H9 (cell line): ENCODE data around the gene PYGB. TPM values are rescaled to one million over a fixed set of nuclear protein-coding genes. Genes with fewer than 3 reads are reported as not detected.

Experiments used
- DNase-seq: peaks from one replicate; pipeline ENCODE4 v3.0.0-alpha.2; 2017
- H2AFZ ChIP-seq: one replicate; pipeline ENCODE4 v1.6.1; 2013; ENCODE audit warnings: mild to moderate bottlenecking, low read length, control low read depth, moderate library complexity
- H2AK5ac ChIP-seq: 2 replicates; pipeline ENCODE4 v1.6.1; 2013; ENCODE audit warnings: low read length, control low read depth, mixed read lengths; ENCODE audit not compliant: insufficient read length
- H2BK120ac ChIP-seq: one replicate; pipeline ENCODE4 v1.6.1; 2013; ENCODE audit warnings: low read depth, mild to moderate bottlenecking, low read length, control low read depth, inconsistent platforms; ENCODE audit not compliant: poor library complexity, severe bottlenecking
- H2BK12ac ChIP-seq: 2 replicates; pipeline ENCODE4 v1.6.1; 2013; ENCODE audit warnings: low read length, control low read depth, mixed read lengths, low read depth; ENCODE audit not compliant: insufficient read length
- H2BK15ac ChIP-seq: 2 replicates; pipeline ENCODE4 v1.6.1; 2013; ENCODE audit warnings: low read depth, low read length, control low read depth
- H2BK20ac ChIP-seq: one replicate; pipeline ENCODE4 v1.6.1; 2013; ENCODE audit warnings: low read depth, mild to moderate bottlenecking, low read length, control low read depth, inconsistent platforms; ENCODE audit not compliant: poor library complexity, severe bottlenecking
- H2BK5ac ChIP-seq: 2 replicates; pipeline ENCODE4 v1.6.1; 2013; ENCODE audit warnings: low read length, control low read depth, mixed read lengths; ENCODE audit not compliant: insufficient read length
- H3K14ac ChIP-seq: 2 replicates; pipeline ENCODE4 v1.6.1; 2013; ENCODE audit warnings: low read length, control low read depth; ENCODE audit not compliant: insufficient read depth
- H3K18ac ChIP-seq: 2 replicates; pipeline ENCODE4 v1.6.1; 2013; ENCODE audit warnings: low read depth, mild to moderate bottlenecking, mixed read lengths, low read length, control low read depth; ENCODE audit not compliant: insufficient read length
- H3K23ac ChIP-seq: 2 replicates; pipeline ENCODE4 v1.6.1; 2013; ENCODE audit warnings: low read length, control low read depth, mixed read lengths, low read depth; ENCODE audit not compliant: insufficient read length
- H3K23me2 ChIP-seq: 2 replicates; pipeline ENCODE4 v1.6.1; 2013; ENCODE audit warnings: low read depth, mild to moderate bottlenecking, mixed read lengths, low read length, control low read depth; ENCODE audit not compliant: insufficient read length, poor library complexity, severe bottlenecking
- H3K27ac ChIP-seq: 2 replicates; pipeline ENCODE4 v1.5.1; 2013; ENCODE audit warnings: low read length, control low read depth, mixed read lengths, low read depth; ENCODE audit not compliant: insufficient read length
- H3K27me3 ChIP-seq: 2 replicates; pipeline ENCODE4 v1.6.1; 2013; ENCODE audit warnings: low read length, control low read depth, inconsistent platforms; ENCODE audit not compliant: insufficient read depth
- H3K4ac ChIP-seq: 2 replicates; pipeline ENCODE4 v1.6.1; 2013; ENCODE audit warnings: low read depth, mild to moderate bottlenecking, control low read depth, inconsistent platforms, low read length, moderate library complexity
- H3K4me1 ChIP-seq: 2 replicates; pipeline ENCODE4 v1.6.1; 2013; ENCODE audit warnings: low read length, control low read depth, inconsistent platforms; ENCODE audit not compliant: insufficient read depth
- H3K4me2 ChIP-seq: 2 replicates; pipeline ENCODE4 v1.6.1; 2013; ENCODE audit warnings: low read length, control low read depth, mixed read lengths; ENCODE audit not compliant: insufficient read length, insufficient read depth
- H3K56ac ChIP-seq: 2 replicates; pipeline ENCODE4 v1.6.1; 2013; ENCODE audit warnings: low read depth, mild to moderate bottlenecking, mixed read lengths, low read length, control low read depth; ENCODE audit not compliant: insufficient read length
- H3K79me1 ChIP-seq: 2 replicates; pipeline ENCODE4 v1.6.1; 2013; ENCODE audit warnings: low read depth, mild to moderate bottlenecking, moderate library complexity, low read length, control low read depth, inconsistent platforms; ENCODE audit not compliant: insufficient read depth, poor library complexity, severe bottlenecking
- H3K79me2 ChIP-seq: 2 replicates; pipeline ENCODE4 v1.6.1; 2013; ENCODE audit warnings: low read length, control low read depth, inconsistent platforms; ENCODE audit not compliant: insufficient read depth
- H3K9ac ChIP-seq: 2 replicates; pipeline ENCODE4 v1.6.1; 2013; ENCODE audit warnings: low read length, control low read depth, mixed read lengths; ENCODE audit not compliant: insufficient read length; ENCODE audit errors: extremely low read depth
- H3K9me3 ChIP-seq: one replicate; pipeline ENCODE4 v1.6.1; 2013; ENCODE audit warnings: low read depth, low read length, inconsistent platforms; ENCODE audit not compliant: control insufficient read depth
- H3T11ph ChIP-seq: one replicate; pipeline ENCODE4 v1.6.1; 2013; ENCODE audit warnings: mild to moderate bottlenecking, low read length, control low read depth, inconsistent platforms
- H4K20me1 ChIP-seq: one replicate; pipeline ENCODE4 v1.6.1; 2013; ENCODE audit not compliant: control insufficient read depth, insufficient read length, insufficient read depth
- H4K5ac ChIP-seq: 2 replicates; pipeline ENCODE4 v1.6.1; 2013; ENCODE audit warnings: low read depth, mild to moderate bottlenecking, mixed read lengths, low read length, control low read depth; ENCODE audit not compliant: insufficient read length
- H4K8ac ChIP-seq: replicated peaks from 2 replicates; pipeline ENCODE4 v1.6.1; 2013; ENCODE audit warnings: low read length, control low read depth, mixed read lengths, low read depth; ENCODE audit not compliant: insufficient read length
- H4K91ac ChIP-seq: 2 replicates; pipeline ENCODE4 v1.6.1; 2013; ENCODE audit warnings: low read depth, mild to moderate bottlenecking, moderate library complexity, mixed read lengths, low read length, control low read depth; ENCODE audit not compliant: insufficient read length
- H3K27ac Mint-ChIP-seq, 3 experiments: 2 replicates in 2 of 3; 3 replicates in 1 of 3; pipeline ENCODE4 v1.8.0; 2020 to 2021; ENCODE audit warnings: mixed read lengths in 3 of 3, mild to moderate bottlenecking in 1 of 3, moderate library complexity in 1 of 3
- H3K27me3 Mint-ChIP-seq: 2 replicates; pipeline ENCODE4 v1.8.0; 2021; ENCODE audit warnings: low read depth, mild to moderate bottlenecking, moderate library complexity, mixed read lengths
- H3K36me3 Mint-ChIP-seq, 3 experiments: 2 replicates in 2 of 3; 3 replicates in 1 of 3; pipeline ENCODE4 v1.8.0; 2020 to 2021; ENCODE audit warnings: low read depth in 3 of 3, mixed read lengths in 3 of 3; ENCODE audit not compliant: insufficient read depth in 1 of 3
- H3K4me1 Mint-ChIP-seq, 2 experiments: 2 replicates each; pipeline ENCODE4 v1.8.0; 2020; ENCODE audit warnings: mixed read lengths in 2 of 2
- H3K4me3 Mint-ChIP-seq, 2 experiments: 2 replicates in 1 of 2; 3 replicates in 1 of 2; pipeline ENCODE4 v1.8.0; 2020 to 2021; ENCODE audit warnings: mild to moderate bottlenecking in 2 of 2, mixed read lengths in 2 of 2, moderate library complexity in 1 of 2
- H3K9me3 Mint-ChIP-seq, 2 experiments: 2 replicates in 1 of 2; 3 replicates in 1 of 2; pipeline ENCODE4 v1.8.0; 2020; ENCODE audit warnings: mild to moderate bottlenecking in 2 of 2, mixed read lengths in 2 of 2, moderate library complexity in 1 of 2
- CTCF ChIP-seq: fragments of 200-600 bp; sonication (generic); conservative IDR thresholded peaks from 3 replicates; pipeline ENCODE4 v1.8.0; 2021; ENCODE audit warnings: antibody characterized with exemption, mild to moderate bottlenecking
- WGBS: extraction: QIAGEN DNeasy Blood & Tissue Kit; methylation state at CpG from one replicate; pipeline ENCODE4 v1.1.7; 2013; ENCODE audit warnings: missing lambda C conversion rate, low lambda C conversion rate, mixed read lengths; ENCODE audit not compliant: insufficient read length; ENCODE audit errors: extremely low coverage; 5-methylcytosine and 5-hydroxymethylcytosine counted together
- total RNA-seq: library from RNA; stranded (reverse); gene quantifications from 2 replicates; pipeline ENCODE4 v1.2.1, GENCODE V29; 2021

The PYGB gene
- total RNA-seq, 1 experiment from 2014 or later, result 46.9 TPM

- Histone ChIP-seq H3K79me1 (peaks cover 4% of the 10 kb centered on the region), H3K56ac (no peak overlapping the region), H2AK5ac (no peak overlapping the region), H4K5ac (no peak overlapping the region), H2BK120ac (no peak overlapping the region), H3K18ac (no peak overlapping the region), H3K23me2 (no peaks in the 10 kb centered on the region), H4K91ac (no peak overlapping the region), H3K27me3 (no peaks in the 10 kb centered on the region), H3K27ac (no peak overlapping the region), H4K8ac (no peak overlapping the region), H3K79me2 (no peaks in the 10 kb centered on the region), H3K9me3 (no peaks in the 10 kb centered on the region), H3T11ph (no peak overlapping the region), H3K14ac (no peak overlapping the region), H2BK5ac (no peak overlapping the region), H2AFZ (no peak overlapping the region), H2BK12ac (no peak overlapping the region), H4K20me1 (no peaks in the 10 kb centered on the region), H2BK20ac (no peak overlapping the region), H3K9ac (no peak overlapping the region), H3K23ac (no peak overlapping the region), H3K4ac (no peak overlapping the region), H3K4me1 (peaks cover 6% of the 10 kb centered on the region), H2BK15ac (no peak overlapping the region), H3K4me2 (no peak overlapping the region)
- peaks cover 12 to 36% (median 20%) of the 10 kb centered on the region in 3 experiments; a peak in 6 of 7 replicates for H3K36me3 Mint-ChIP-seq
- H3K27ac Mint-ChIP-seq, result no peak overlapping the region
- H3K9me3 Mint-ChIP-seq, result no peaks in the 10 kb centered on the region
- H3K4me3 Mint-ChIP-seq, result no peak overlapping the region
- WGBS, result no CpG with 5 or more reads among the region's 4 CpGs
- no peak for TF ChIP-seq CTCF
- H3K27me3 Mint-ChIP-seq, result peaks cover 2% of the 10 kb centered on the region; the same call in 1 of the 2 replicates
- peaks cover 19 to 21% of the 10 kb centered on the region in 2 experiments for H3K4me1 Mint-ChIP-seq
- no peak for DNase-seq
Measured at GRCh38 chr20:25321991-25322390, 74.1 kb downstream of the PYGB start.
